H1 (cell line): ENCODE measurements around the gene CEP57L1. TPM values are rescaled to one million over a fixed set of nuclear protein-coding genes. Genes with fewer than 3 reads are reported as not detected.

ENCODE experiments used
- CTCF ChIA-PET: fragments of 300-600 bp; sonication (Branson Sonifier 250); formaldehyde crosslinking; loops from one replicate; lab custom pipeline; 2021; ENCODE audit not compliant: partially characterized antibody; lab: Charles Lee
- POLR2A ChIA-PET: fragments of 300-600 bp; sonication (Branson Sonifier 250); formaldehyde crosslinking; loops from one replicate; lab custom pipeline; 2021; ENCODE audit warnings: inconsistent platforms; ENCODE audit not compliant: partially characterized antibody; lab: Charles Lee
- DNase-seq, 2 experiments: peaks; one replicate each; pipeline versions ENCODE4 v3.0.0 to v3.0.0-alpha.2; 2010 to 2022; ENCODE audit warnings: low spot score in 2 of 2, low read depth in 1 of 2, mixed read lengths in 1 of 2
- FAIRE-seq: peaks from 2 replicates; lab custom pipeline; 2011; peaks lifted over from hg19 to GRCh38; lab: Jason Lieb, UNC
- H2AFZ ChIP-seq: 2 replicates; pipeline ENCODE4 v1.8.1; 2012; ENCODE audit warnings: low read length, inconsistent platforms
- H2AK5ac ChIP-seq: 2 replicates; pipeline ENCODE4 v1.6.1; 2013; ENCODE audit warnings: low read depth, low read length
- H2BK120ac ChIP-seq: replicated peaks from 2 replicates; pipeline ENCODE3; 2013; ENCODE audit warnings: low read depth, low read length, inconsistent platforms
- H2BK12ac ChIP-seq: 2 replicates; pipeline ENCODE4 v1.6.1; 2013; ENCODE audit warnings: low read depth, low read length
- H2BK15ac ChIP-seq: 2 replicates; pipeline ENCODE4 v1.6.1; 2013; ENCODE audit warnings: low read length
- H2BK20ac ChIP-seq: 2 replicates; pipeline ENCODE4 v1.6.1; 2013; ENCODE audit warnings: low read length
- H2BK5ac ChIP-seq: 2 replicates; pipeline ENCODE4 v1.6.1; 2013; ENCODE audit warnings: low read depth, low read length
- H3K14ac ChIP-seq: 2 replicates; pipeline ENCODE4 v1.6.1; 2013; ENCODE audit warnings: inconsistent platforms; ENCODE audit not compliant: insufficient read length
- H3K18ac ChIP-seq: 2 replicates; pipeline ENCODE4 v1.6.1; 2013; ENCODE audit warnings: low read length; ENCODE audit errors: extremely low read depth
- H3K23ac ChIP-seq: 2 replicates; pipeline ENCODE4 v1.6.1; 2013; ENCODE audit warnings: inconsistent platforms; ENCODE audit not compliant: insufficient read length
- H3K23me2 ChIP-seq: 2 replicates; pipeline ENCODE4 v1.6.1; 2013; ENCODE audit warnings: low read depth, low read length
- H3K27ac ChIP-seq: 2 replicates; pipeline ENCODE4 v1.6.1; 2011; ENCODE audit warnings: low read depth, low read length, inconsistent platforms
- H3K27me3 ChIP-seq, 4 experiments: replicated peaks in 1 of 4; 1 replicate in 1 of 4; 2 replicates in 3 of 4; pipeline versions ENCODE4 v1.6.1 to v1.8.1; 2011 to 2013; ENCODE audit warnings: low read length in 3 of 4, mild to moderate bottlenecking in 3 of 4, inconsistent platforms in 2 of 4, mixed read lengths in 2 of 4, moderate library complexity in 1 of 4; ENCODE audit not compliant: control insufficient read depth in 3 of 4, insufficient read depth in 3 of 4; ENCODE audit errors: extremely low read depth in 1 of 4
- H3K36me3 ChIP-seq, 4 experiments: 2 replicates each; pipeline versions ENCODE4 v1.6.1 to v1.8.1; 2011 to 2013; ENCODE audit warnings: mild to moderate bottlenecking in 4 of 4, low read length in 3 of 4, moderate library complexity in 2 of 4, control low read depth in 1 of 4, inconsistent platforms in 1 of 4; ENCODE audit not compliant: insufficient read depth in 4 of 4, control insufficient read depth in 2 of 4
- H3K4ac ChIP-seq: replicated peaks from 2 replicates; pipeline ENCODE3; 2013; ENCODE audit warnings: low read length, low read depth, mixed read lengths, inconsistent platforms; ENCODE audit not compliant: insufficient read length
- H3K4me1 ChIP-seq, 4 experiments: replicated peaks in 1 of 4; 1 replicate in 1 of 4; 2 replicates in 3 of 4; pipeline versions ENCODE4 v1.6.1 to v1.8.1; 2011 to 2013; ENCODE audit warnings: low read length in 3 of 4, inconsistent platforms in 2 of 4, mixed read lengths in 1 of 4; ENCODE audit not compliant: insufficient read depth in 4 of 4, control insufficient read depth in 3 of 4
- H3K4me2 ChIP-seq, 2 experiments: 2 replicates each; pipeline versions ENCODE4 v1.6.1 to v1.8.1; 2011 to 2013; ENCODE audit warnings: low read depth in 2 of 2, low read length in 2 of 2, control low read depth in 1 of 2, inconsistent platforms in 1 of 2, mild to moderate bottlenecking in 1 of 2; ENCODE audit not compliant: insufficient read depth in 1 of 2
- H3K4me3 ChIP-seq, 4 experiments: fragments of 200-600, 300-600 bp in 1 of 4; sonication (generic), shearing (Covaris generic), sonication (Bioruptor Twin) in 1 of 4; 2 replicates each; pipeline versions ENCODE4 v1.5.1 to v1.8.1; 2011 to 2016; ENCODE audit warnings: low read length in 4 of 4, low read depth in 3 of 4, control low read depth in 2 of 4, inconsistent platforms in 2 of 4, mild to moderate bottlenecking in 2 of 4, mixed read lengths in 1 of 4, moderate library complexity in 1 of 4; ENCODE audit not compliant: insufficient read depth in 2 of 4; ENCODE audit errors: extremely low read depth in 1 of 4
- H3K56ac ChIP-seq: replicated peaks from 2 replicates; pipeline ENCODE3; 2013; ENCODE audit warnings: low read depth, mild to moderate bottlenecking, mixed read lengths, low read length, inconsistent platforms; ENCODE audit not compliant: insufficient read length
- H3K79me1 ChIP-seq: 2 replicates; pipeline ENCODE4 v1.6.1; 2013; ENCODE audit warnings: low read depth, low read length, control low read depth
- H3K79me2 ChIP-seq, 2 experiments: 2 replicates each; pipeline versions ENCODE4 v1.6.1 to v1.8.1; 2012 to 2013; ENCODE audit warnings: low read length in 2 of 2, mild to moderate bottlenecking in 2 of 2, inconsistent platforms in 1 of 2; ENCODE audit not compliant: insufficient read depth in 2 of 2, control insufficient read depth in 1 of 2
- H3K9ac ChIP-seq, 4 experiments: replicated peaks in 1 of 4; 1 replicate in 1 of 4; 2 replicates in 3 of 4; pipeline versions ENCODE4 v1.6.1 to v1.8.1; 2011 to 2013; ENCODE audit warnings: low read depth in 3 of 4, low read length in 3 of 4, control low read depth in 2 of 4, mild to moderate bottlenecking in 2 of 4, moderate library complexity in 2 of 4, inconsistent platforms in 1 of 4; ENCODE audit errors: extremely low read depth in 1 of 4
- H3K9me3 ChIP-seq, 2 experiments: 2 replicates each; pipeline versions ENCODE4 v1.6.1 to v1.8.1; 2012 to 2013; ENCODE audit warnings: mild to moderate bottlenecking in 2 of 2, moderate library complexity in 2 of 2, control low read depth in 1 of 2, inconsistent platforms in 1 of 2, low read depth in 1 of 2, low read length in 1 of 2, mixed read lengths in 1 of 2; ENCODE audit not compliant: insufficient read depth in 2 of 2
- H4K20me1 ChIP-seq, 2 experiments: replicated peaks in 1 of 2; 2 replicates each; pipeline versions ENCODE3 to v1.8.1; 2011 to 2013; ENCODE audit warnings: inconsistent platforms in 2 of 2, low read length in 2 of 2, mild to moderate bottlenecking in 1 of 2; ENCODE audit not compliant: insufficient read depth in 2 of 2, control insufficient read depth in 1 of 2
- H4K5ac ChIP-seq: 2 replicates; pipeline ENCODE4 v1.6.1; 2013; ENCODE audit warnings: low read length, low read depth, mixed read lengths, inconsistent platforms; ENCODE audit not compliant: insufficient read length
- H4K8ac ChIP-seq: 2 replicates; pipeline ENCODE4 v1.8.0; 2013; ENCODE audit warnings: mild to moderate bottlenecking, moderate library complexity, low read length, inconsistent platforms; ENCODE audit not compliant: insufficient read depth; ENCODE audit errors: extremely low read depth
- H4K91ac ChIP-seq: replicated peaks from 2 replicates; pipeline ENCODE3; 2013; ENCODE audit warnings: low read length, mixed read lengths, inconsistent platforms; ENCODE audit not compliant: insufficient read length
- CREB1 ChIP-seq: IDR thresholded peaks from 2 replicates; pipeline ENCODE4 v1.6.1; 2012; ENCODE audit warnings: inconsistent platforms
- POU5F1 ChIP-seq: IDR thresholded peaks from 2 replicates; pipeline ENCODE4 v1.6.1; 2011; ENCODE audit warnings: low read depth, mild to moderate bottlenecking, low read length, moderate library complexity
- SP1 ChIP-seq: IDR thresholded peaks from 2 replicates; pipeline ENCODE4 v1.6.1; 2011; ENCODE audit warnings: low read depth, low read length
- SP4 ChIP-seq: IDR thresholded peaks from 2 replicates; pipeline ENCODE4 v1.6.1; 2012; ENCODE audit warnings: low read length, inconsistent platforms
- SUZ12 ChIP-seq: fragments of 200-600 bp; sonication (generic); IDR thresholded peaks from 2 replicates; pipeline ENCODE4 v1.6.1; 2012; ENCODE audit warnings: mild to moderate bottlenecking, inconsistent platforms, low read length, moderate library complexity, mixed read lengths
- WGBS, 2 experiments: shearing (Covaris generic) in 1 of 2; methylation state at CpG; one replicate each; pipeline versions ENCODE4 v1.1.6 to v1.1.7; 2013 to 2015; ENCODE audit warnings: low lambda C conversion rate in 2 of 2, mixed read lengths in 2 of 2, inconsistent platforms in 1 of 2, low coverage in 1 of 2, missing lambda C conversion rate in 1 of 2; ENCODE audit not compliant: insufficient replicate concordance in 2 of 2, insufficient coverage in 1 of 2, insufficient read length in 1 of 2; ENCODE audit errors: extremely low coverage in 1 of 2, missing lambda C conversion rate in 1 of 2; 5-methylcytosine and 5-hydroxymethylcytosine counted together
- polyA plus RNA-seq, 7 experiments: library from polyadenylated mRNA; depleted of rRNA in 3 of 7; stranded (reverse) in 5 of 7; unstranded in 2 of 7; fragments of >200 nt in 5 of 7; fragments of 200-250 nt in 2 of 7; gene quantifications; 1 replicate in 5 of 7; 2 replicates in 1 of 7; 4 replicates in 1 of 7; pipeline versions ENCODE4 v1.2.1 to v1.2.3, GENCODE V29; 2011 to 2013; ENCODE audit warnings: missing spikeins in 2 of 7, mixed read lengths in 2 of 7
- total RNA-seq: library from RNA; stranded (reverse); fragmentation: NEBNext Ultra II Directional; extraction: Animal tissue kit (Norgen Biotek cat#: 25700); gene quantifications from 2 replicates; pipeline ENCODE4 v1.2.1, GENCODE V29; 2021
- TF ChIP-seq, protein P1 (sequence below): IDR thresholded peaks from 2 replicates; pipeline ENCODE4 v1.6.1; 2011; ENCODE audit warnings: low read depth, mild to moderate bottlenecking, low read length; ENCODE audit not compliant: insufficient read depth

Gene CEP57L1
- total and polyA plus RNA-seq, 2 of the 8 experiments (the other 6 are each of a cell fraction or from before 2014, with no cell fraction given) = 3.6 to 11.5 TPM

DNA sequence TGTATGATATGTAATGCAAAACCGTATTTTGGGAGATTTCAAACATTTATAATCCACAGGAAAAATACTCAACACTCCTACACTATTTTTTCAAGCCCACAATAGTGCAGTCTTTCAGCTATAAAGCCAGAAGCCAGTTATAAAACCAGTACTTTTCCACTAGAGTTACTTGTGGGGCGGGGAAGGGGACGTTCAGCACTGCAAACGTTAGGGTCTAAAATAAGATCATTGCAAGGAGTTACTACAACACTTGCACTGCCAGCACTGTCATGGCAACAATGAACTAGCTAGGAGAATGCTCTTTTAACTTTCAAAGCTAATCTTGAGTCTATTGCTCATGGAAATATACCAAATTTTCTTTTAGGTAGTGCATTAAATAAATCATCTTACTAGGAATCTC, 15.3 kb upstream of the CEP57L1 start:
- CTCF ChIA-PET = interaction anchor here (0.5 to 1.6 kb wide), 3 partner anchors 187 to 965 kb away, joined by 3 to 7 read pairs (median 3); no protein-coding TSS in a partner anchor
- H3K27me3 ChIP-seq = no peaks in the 10 kb centered on the region
- no peak overlapping the region for H3K56ac ChIP-seq
- H3K14ac ChIP-seq = no peak overlapping the region
- no peak overlapping the region for H2BK15ac ChIP-seq
- H4K8ac ChIP-seq = no peak overlapping the region
- H2BK5ac ChIP-seq = no peak overlapping the region
- WGBS, 2 experiments = 74% methylated on average over 4 of the region's 4 CpGs; no CpG with 5 or more reads in 1 of the 2 experiments
- H3K79me1 ChIP-seq = no peaks in the 10 kb centered on the region
- no peak overlapping the region for H3K4ac ChIP-seq
- H3K4me2 ChIP-seq = no peak overlapping the region
- H3K4me3 ChIP-seq = no peak overlapping the region
- H3K23ac ChIP-seq = no peak overlapping the region
- no peaks in the 10 kb centered on the region for H3K4me1 ChIP-seq
- no peak overlapping the region for H2BK12ac ChIP-seq
- H2AFZ ChIP-seq = no peak overlapping the region
- H3K9ac ChIP-seq = no peak overlapping the region
- DNase-seq = no peak
- POLR2A ChIA-PET = no interaction called here
- no peak overlapping the region for H3K18ac ChIP-seq
- no peak overlapping the region for H4K91ac ChIP-seq
- no peak for TF ChIP-seq SUZ12
- TF ChIP-seq, protein P1, sequence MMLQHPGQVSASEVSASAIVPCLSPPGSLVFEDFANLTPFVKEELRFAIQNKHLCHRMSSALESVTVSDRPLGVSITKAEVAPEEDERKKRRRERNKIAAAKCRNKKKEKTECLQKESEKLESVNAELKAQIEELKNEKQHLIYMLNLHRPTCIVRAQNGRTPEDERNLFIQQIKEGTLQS = no peak
- TF ChIP-seq SP1 = no peak
- TF ChIP-seq CREB1 = no peak
- no peak for TF ChIP-seq POU5F1
- TF ChIP-seq SP4 = no peak
- H3K79me2 ChIP-seq = no peaks in the 10 kb centered on the region
- H2BK20ac ChIP-seq = no peak overlapping the region
- H3K36me3 ChIP-seq = no peaks in the 10 kb centered on the region
- peaks cover 0 to 3% of the 10 kb centered on the region in 2 experiments for H4K20me1 ChIP-seq
- no peaks in the 10 kb centered on the region for H3K23me2 ChIP-seq
- no peak overlapping the region for H2AK5ac ChIP-seq
- no peaks in the 10 kb centered on the region for H3K9me3 ChIP-seq
- no peak overlapping the region for H4K5ac ChIP-seq
- no peak overlapping the region for H3K27ac ChIP-seq
- H2BK120ac ChIP-seq = no peak overlapping the region
- FAIRE-seq = no peak
